GM21528 (cell line): ENCODE results near the gene RNF113A.
"Not testable (repeated sequence)": the region's sequence is repeated elsewhere in the genome, so short reads cannot be mapped to it uniquely, and the experiment has no call there.

Source experiments
- ATAC-seq: cut with Tn5 transposase; IDR thresholded peaks from one replicate; pipeline ENCODE4 v1.9.1; 2021; ENCODE audit warnings: mild to moderate bottlenecking, moderate library complexity; ENCODE audit not compliant: unreplicated experiment, low FRiP score

Gene RNF113A

GRCh38 chrX:119852382-119853353 lies 18.9 kb downstream of the RNF113A start, which contains the start of gene UPF3B:
Gene UPF3B (minus strand): TSS chrX:119852963. CDS start chrX:119852928, 35 bp downstream.
- peak; percentile 96 for ATAC-seq

DNA sequence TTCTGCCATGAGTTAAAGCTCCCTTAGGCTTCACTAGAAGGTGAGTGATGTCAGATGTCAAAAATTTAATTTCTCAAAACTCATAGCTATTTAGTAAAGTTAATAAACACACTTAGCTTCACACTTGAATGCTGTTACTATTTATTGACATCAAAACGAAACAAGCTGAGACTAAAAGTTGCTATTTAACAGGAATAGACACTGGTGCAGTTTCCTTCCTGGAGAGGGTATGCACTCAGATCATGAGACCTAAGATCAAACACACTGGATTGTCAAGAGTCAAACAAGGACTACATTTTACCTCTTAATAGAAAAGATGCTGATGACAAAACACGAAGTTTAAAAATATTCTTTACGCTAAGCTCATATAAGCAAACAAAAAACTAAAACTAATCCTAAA lies 37.6 kb downstream of the RNF113A start:
- no peak for ATAC-seq

DNA sequence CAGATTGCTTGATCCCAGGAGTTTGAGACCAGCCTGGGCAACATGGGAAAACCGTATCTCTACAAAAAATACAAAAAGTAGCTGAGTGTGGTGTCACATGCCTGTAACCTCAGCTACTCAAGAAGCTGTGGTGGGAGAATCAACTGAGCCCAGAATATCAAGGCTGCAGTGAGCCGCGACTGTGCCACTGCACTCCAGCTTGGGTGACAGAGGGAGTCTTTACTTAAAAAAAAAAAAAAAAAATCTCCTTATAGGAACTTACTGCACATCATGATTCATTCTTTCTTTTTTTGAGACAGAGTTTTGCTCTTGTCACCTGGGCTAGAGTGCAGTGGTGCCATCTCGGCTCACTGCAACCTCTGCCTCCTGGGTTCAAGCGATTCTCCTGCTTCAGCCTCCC lies 43.1 kb downstream of the RNF113A start:
- no peak for ATAC-seq

- ATAC-seq = no peak
Measured at GRCh38 chrX:119826399-119826959, 45.1 kb downstream of the RNF113A start.

GRCh38 chrX:119824221-119824620 lies 47.3 kb downstream of the RNF113A start:
- ATAC-seq = not testable (repeated sequence)

DNA sequence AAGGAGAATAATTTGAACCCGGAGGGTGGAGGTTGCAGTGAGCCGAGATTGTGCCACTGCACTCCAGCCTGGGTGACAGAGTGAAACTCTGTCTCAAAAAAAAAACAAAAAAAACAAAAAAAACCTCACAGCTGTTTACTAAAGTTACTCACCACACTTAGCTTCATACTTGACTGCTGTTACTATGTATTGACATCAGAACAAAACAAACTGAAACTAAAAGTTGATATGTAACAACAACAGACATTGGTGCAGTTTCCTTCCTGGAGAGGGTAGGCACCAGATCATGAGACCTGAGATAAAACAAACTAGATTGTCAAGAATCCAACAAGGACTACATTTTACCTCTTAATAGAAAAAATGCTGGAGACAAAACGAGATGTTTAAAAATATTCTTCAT lies 49.8 kb downstream of the RNF113A start:
- not testable (repeated sequence) for ATAC-seq
